Mammary epithelial cell (primary cell): ENCODE measurements around the gene MYH10.

ENCODE experiments used
- CTCF ChIP-seq, 2 donors: IDR thresholded peaks in 1 of 2; conservative IDR thresholded peaks in 1 of 2; 2 replicates each; pipeline ENCODE4 v1.5.1; 2011 to 2012; ENCODE audit warnings: inconsistent platforms in 2 of 2, low read length in 2 of 2, mild to moderate bottlenecking in 2 of 2, control low read depth in 1 of 2, low read depth in 1 of 2; ENCODE audit not compliant: insufficient read depth in 1 of 2; ENCODE audit errors: extremely low read depth in 1 of 2
- EZH2 ChIP-seq: IDR thresholded peaks from 2 replicates; pipeline ENCODE4 v1.6.1; 2012; ENCODE audit warnings: low read length, inconsistent platforms, borderline replicate concordance

- TF ChIP-seq CTCF (conservative IDR thresholded peaks at IDR 0.05 in 1 of 2, IDR thresholded peaks at IDR 0.05 in 1 of 2; ENCODE audit: extremely low read depth in 1 of 2, insufficient read depth in 1 of 2, low read depth in 1 of 2, low read length in 2 of 2) (no peak), EZH2 (no peak)
These were observed 170.7 kb downstream of the MYH10 start for GRCh38 chr17:8459831-8460230.
